Measurements from ENCODE around the gene UBXN11.

UBXN11 gene

GRCh38 chr1:26305667-26306289, 658 bp downstream of the UBXN11 start:
- DNase-seq, result peak; percentile 61 to 75 (median 71)

- DNase-seq, result peak in 2 of 4 experiments; percentile 28 to 37
Measured at GRCh38 chr1:26302733-26303405, 3.6 kb downstream of the UBXN11 start.

GRCh38 chr1:26300578-26301275, 5.7 kb downstream of the UBXN11 start:
- DNase-seq, result no peak

GRCh38 chr1:26297791-26298124, 8.7 kb downstream of the UBXN11 start:
- DNase-seq, result no peak

- DNase-seq, result no peak
Measured at GRCh38 chr1:26297057-26297790, 9.2 kb downstream of the UBXN11 start.

- DNase-seq, result no peak
Measured at GRCh38 chr1:26296340-26297056, 9.9 kb downstream of the UBXN11 start.

GRCh38 chr1:26295194-26296138, 11.0 kb downstream of the UBXN11 start:
- DNase-seq, result no peak

GRCh38 chr1:26293911-26294463, 12.4 kb downstream of the UBXN11 start:
- no peak for DNase-seq

- peak in 3 of 4 experiments; percentile 29 to 48 (median 39) for DNase-seq
Measured at GRCh38 chr1:26292735-26293134, 13.7 kb downstream of the UBXN11 start.

- no peak for DNase-seq
Measured at GRCh38 chr1:26291939-26292338, 14.5 kb downstream of the UBXN11 start.

- DNase-seq, result no peak
Measured at GRCh38 chr1:26291433-26291832, 15.0 kb downstream of the UBXN11 start.

- no peak for DNase-seq
Measured at GRCh38 chr1:26290882-26291261, 15.6 kb downstream of the UBXN11 start.

GRCh38 chr1:26290122-26290881, 16.1 kb downstream of the UBXN11 start:
- peak; percentile 89 to 97 (median 92) for DNase-seq

GRCh38 chr1:26289158-26290059, 17.0 kb downstream of the UBXN11 start:
- DNase-seq, result peak; percentile 91 to 97 (median 94)

GRCh38 chr1:26288311-26288941, 18.0 kb downstream of the UBXN11 start:
- peak; percentile 80 to 90 (median 86) for DNase-seq

GRCh38 chr1:26287811-26288210, 18.6 kb downstream of the UBXN11 start:
- no peak for DNase-seq

- DNase-seq, result peak; percentile 78 to 89 (median 86)
Measured at GRCh38 chr1:26287033-26287711, 19.3 kb downstream of the UBXN11 start.

GRCh38 chr1:26286064-26286416, 20.4 kb downstream of the UBXN11 start:
- no peak for DNase-seq
